Measurements from ENCODE around the gene IL6ST. TPM values are rescaled to one million over a fixed set of nuclear protein-coding genes. Genes with fewer than 3 reads are reported as not detected.

IL6ST gene
- total and polyA plus RNA-seq, 2 donors (not counting 1 experiment from before 2014, with no cell fraction given): 768 to 978 TPM

DNA sequence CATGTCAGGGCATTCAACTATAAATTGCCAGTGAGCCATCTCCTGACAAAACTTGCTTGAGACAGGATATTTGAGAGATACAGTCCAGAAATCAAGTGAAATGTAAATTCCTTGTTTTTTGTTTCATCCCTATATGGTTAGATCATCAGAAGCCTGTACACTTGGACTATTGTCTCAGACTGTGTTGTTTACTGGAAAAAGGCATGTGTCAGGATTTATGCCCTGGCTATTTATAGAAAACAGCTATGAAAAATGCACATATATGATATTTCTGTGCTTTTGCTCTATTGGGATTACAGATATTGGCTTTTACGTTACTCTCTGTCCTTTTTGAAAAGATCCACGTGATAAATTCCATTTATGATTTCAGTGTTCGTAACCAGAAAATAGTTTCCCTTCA is 99.4 kb downstream of the IL6ST start:
- H3K4me1 ChIP-seq (ENCODE audit: control insufficient read depth, extremely low read depth, insufficient read depth, low read length): peaks cover 4% of the 10 kb centered on the region
- H3K27ac ChIP-seq (ENCODE audit: insufficient read depth, low read length): no peak overlapping the region
- no peaks in the 10 kb centered on the region for H3K79me2 ChIP-seq (ENCODE audit: control insufficient read depth, insufficient read depth, low read length)
- no peaks in the 10 kb centered on the region for H3K36me3 ChIP-seq (ENCODE audit: control insufficient read depth, insufficient read depth, low read length)
- TF ChIP-seq EZH2 (IDR thresholded peaks at IDR 0.05; ENCODE audit: low read length, missing control alignments): no peak
- TF ChIP-seq, protein P1, sequence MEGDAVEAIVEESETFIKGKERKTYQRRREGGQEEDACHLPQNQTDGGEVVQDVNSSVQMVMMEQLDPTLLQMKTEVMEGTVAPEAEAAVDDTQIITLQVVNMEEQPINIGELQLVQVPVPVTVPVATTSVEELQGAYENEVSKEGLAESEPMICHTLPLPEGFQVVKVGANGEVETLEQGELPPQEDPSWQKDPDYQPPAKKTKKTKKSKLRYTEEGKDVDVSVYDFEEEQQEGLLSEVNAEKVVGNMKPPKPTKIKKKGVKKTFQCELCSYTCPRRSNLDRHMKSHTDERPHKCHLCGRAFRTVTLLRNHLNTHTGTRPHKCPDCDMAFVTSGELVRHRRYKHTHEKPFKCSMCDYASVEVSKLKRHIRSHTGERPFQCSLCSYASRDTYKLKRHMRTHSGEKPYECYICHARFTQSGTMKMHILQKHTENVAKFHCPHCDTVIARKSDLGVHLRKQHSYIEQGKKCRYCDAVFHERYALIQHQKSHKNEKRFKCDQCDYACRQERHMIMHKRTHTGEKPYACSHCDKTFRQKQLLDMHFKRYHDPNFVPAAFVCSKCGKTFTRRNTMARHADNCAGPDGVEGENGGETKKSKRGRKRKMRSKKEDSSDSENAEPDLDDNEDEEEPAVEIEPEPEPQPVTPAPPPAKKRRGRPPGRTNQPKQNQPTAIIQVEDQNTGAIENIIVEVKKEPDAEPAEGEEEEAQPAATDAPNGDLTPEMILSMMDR (conservative IDR thresholded peaks at IDR 0.05 in 1 of 2, IDR thresholded peaks at IDR 0.05 in 1 of 2; ENCODE audit: low read depth in 1 of 2, low read length in 2 of 2): no peak
- no peak overlapping the region for H3K4me2 ChIP-seq (ENCODE audit: extremely low read depth, insufficient read depth, low read length)
- DNase-seq (ENCODE audit: low read depth in 2 of 2): no peak
- no peaks in the 10 kb centered on the region for H4K20me1 ChIP-seq (ENCODE audit: control insufficient read depth, extremely low read depth, insufficient read depth, low read length)
- H3K4me3 ChIP-seq (replicated peaks in 1 of 4; ENCODE audit: control extremely low read depth in 1 of 4, insufficient read depth in 1 of 4, low read depth in 3 of 4, low read length in 4 of 4): no peak overlapping the region
- no peak overlapping the region for H2AFZ ChIP-seq (ENCODE audit: low read length)
- no peaks in the 10 kb centered on the region for H3K9me3 ChIP-seq (ENCODE audit: control insufficient read depth, insufficient read depth, low read depth, low read length)
- no peaks in the 10 kb centered on the region for H3K27me3 ChIP-seq (ENCODE audit: control insufficient read depth, insufficient read depth, low read length)
- no peak overlapping the region for H3K9ac ChIP-seq (ENCODE audit: insufficient read depth, low read length)

DNA sequence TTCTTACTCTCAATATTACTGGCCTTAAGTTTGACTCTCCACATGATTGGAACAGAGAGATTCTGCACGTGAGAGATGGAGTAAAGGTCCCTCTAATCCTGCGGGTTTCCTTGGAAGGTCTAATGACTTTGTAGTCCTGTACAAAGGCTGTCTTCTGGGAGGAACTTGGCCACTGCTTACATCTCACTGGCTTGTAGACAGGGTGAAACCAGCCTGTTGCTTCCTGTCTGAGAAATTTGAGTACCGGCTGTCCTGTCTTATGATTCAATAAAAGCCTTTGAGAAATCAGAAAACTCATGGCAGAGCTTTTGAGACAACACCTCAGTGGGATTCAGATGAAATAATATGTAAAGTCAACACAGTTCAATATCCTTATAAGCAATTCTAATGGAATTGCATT is 100.6 kb downstream of the IL6ST start:
- no peak for DNase-seq (ENCODE audit: low read depth in 2 of 2)
- Histone ChIP-seq H3K9ac (ENCODE audit: insufficient read depth, low read length) (no peak overlapping the region), H4K20me1 (ENCODE audit: control insufficient read depth, extremely low read depth, insufficient read depth, low read length) (no peaks in the 10 kb centered on the region), H3K36me3 (ENCODE audit: control insufficient read depth, insufficient read depth, low read length) (no peaks in the 10 kb centered on the region), H3K4me1 (ENCODE audit: control insufficient read depth, extremely low read depth, insufficient read depth, low read length) (peaks cover 2% of the 10 kb centered on the region), H2AFZ (ENCODE audit: low read length) (no peak overlapping the region), H3K79me2 (ENCODE audit: control insufficient read depth, insufficient read depth, low read length) (no peaks in the 10 kb centered on the region), H3K9me3 (ENCODE audit: control insufficient read depth, insufficient read depth, low read depth, low read length) (no peaks in the 10 kb centered on the region), H3K4me2 (ENCODE audit: extremely low read depth, insufficient read depth, low read length) (no peak overlapping the region), H3K27me3 (ENCODE audit: control insufficient read depth, insufficient read depth, low read length) (no peaks in the 10 kb centered on the region), H3K27ac (ENCODE audit: insufficient read depth, low read length) (no peak overlapping the region), H3K4me3 (replicated peaks in 1 of 4; ENCODE audit: control extremely low read depth in 1 of 4, insufficient read depth in 1 of 4, low read depth in 3 of 4, low read length in 4 of 4) (no peak overlapping the region)
- TF ChIP-seq, protein P1 (conservative IDR thresholded peaks at IDR 0.05 in 1 of 2, IDR thresholded peaks at IDR 0.05 in 1 of 2; ENCODE audit: low read depth in 1 of 2, low read length in 2 of 2): no peak
- TF ChIP-seq EZH2 (IDR thresholded peaks at IDR 0.05; ENCODE audit: low read length, missing control alignments): no peak

DNA sequence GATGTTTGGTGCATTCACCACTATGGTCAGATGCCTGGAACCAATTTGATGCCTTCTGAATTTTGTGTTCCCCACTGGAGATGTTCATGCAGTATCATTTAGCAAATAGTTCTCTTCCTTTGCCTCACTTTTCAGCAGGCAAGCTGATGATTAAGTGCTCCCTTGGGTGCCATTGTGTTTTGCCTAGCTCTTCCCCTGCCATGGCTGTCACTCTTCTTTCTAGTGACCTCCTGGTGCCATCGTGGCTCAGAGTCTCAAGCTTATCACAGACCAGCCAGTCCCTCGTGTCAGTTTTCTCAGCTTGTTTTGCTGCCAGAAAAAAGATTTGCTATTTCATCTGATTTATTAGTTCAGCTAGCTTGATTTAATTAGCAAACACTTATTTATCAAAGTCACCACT is 102.3 kb downstream of the IL6ST start:
- Histone ChIP-seq H3K27me3 (ENCODE audit: control insufficient read depth, insufficient read depth, low read length) (no peaks in the 10 kb centered on the region), H3K4me1 (ENCODE audit: control insufficient read depth, extremely low read depth, insufficient read depth, low read length) (peaks cover under 1% of the 10 kb centered on the region), H3K4me3 (replicated peaks in 1 of 4; ENCODE audit: control extremely low read depth in 1 of 4, insufficient read depth in 1 of 4, low read depth in 3 of 4, low read length in 4 of 4) (no peak overlapping the region), H3K9me3 (ENCODE audit: control insufficient read depth, insufficient read depth, low read depth, low read length) (no peaks in the 10 kb centered on the region), H3K9ac (ENCODE audit: insufficient read depth, low read length) (no peak overlapping the region), H2AFZ (ENCODE audit: low read length) (no peak overlapping the region), H3K36me3 (ENCODE audit: control insufficient read depth, insufficient read depth, low read length) (no peaks in the 10 kb centered on the region), H3K79me2 (ENCODE audit: control insufficient read depth, insufficient read depth, low read length) (no peaks in the 10 kb centered on the region), H3K4me2 (ENCODE audit: extremely low read depth, insufficient read depth, low read length) (no peak overlapping the region), H3K27ac (ENCODE audit: insufficient read depth, low read length) (no peak overlapping the region), H4K20me1 (ENCODE audit: control insufficient read depth, extremely low read depth, insufficient read depth, low read length) (no peaks in the 10 kb centered on the region)
- no peak for DNase-seq (ENCODE audit: low read depth in 2 of 2)
- TF ChIP-seq, protein P1 (conservative IDR thresholded peaks at IDR 0.05 in 1 of 2, IDR thresholded peaks at IDR 0.05 in 1 of 2; ENCODE audit: low read depth in 1 of 2, low read length in 2 of 2): no peak
- no peak for TF ChIP-seq EZH2 (IDR thresholded peaks at IDR 0.05; ENCODE audit: low read length, missing control alignments)

Measured in fibroblast of lung (primary cell).